ENCODE results near the gene CDCA3. TPM values are rescaled to one million over a fixed set of nuclear protein-coding genes. Genes with fewer than 3 reads are reported as not detected.
A peak's percentile ranks its signal among the peaks of the same experiment; 100 is the strongest.
"Not testable (repeated sequence)": the region's sequence is repeated elsewhere in the genome, so short reads cannot be mapped to it uniquely, and the experiment has no call there.

The CDCA3 gene
- total and polyA plus RNA-seq, 2 of the 13 experiments (the other 11 are each of a cell fraction or from before 2014, with no cell fraction given): 32.7 to 56.5 TPM

DNA sequence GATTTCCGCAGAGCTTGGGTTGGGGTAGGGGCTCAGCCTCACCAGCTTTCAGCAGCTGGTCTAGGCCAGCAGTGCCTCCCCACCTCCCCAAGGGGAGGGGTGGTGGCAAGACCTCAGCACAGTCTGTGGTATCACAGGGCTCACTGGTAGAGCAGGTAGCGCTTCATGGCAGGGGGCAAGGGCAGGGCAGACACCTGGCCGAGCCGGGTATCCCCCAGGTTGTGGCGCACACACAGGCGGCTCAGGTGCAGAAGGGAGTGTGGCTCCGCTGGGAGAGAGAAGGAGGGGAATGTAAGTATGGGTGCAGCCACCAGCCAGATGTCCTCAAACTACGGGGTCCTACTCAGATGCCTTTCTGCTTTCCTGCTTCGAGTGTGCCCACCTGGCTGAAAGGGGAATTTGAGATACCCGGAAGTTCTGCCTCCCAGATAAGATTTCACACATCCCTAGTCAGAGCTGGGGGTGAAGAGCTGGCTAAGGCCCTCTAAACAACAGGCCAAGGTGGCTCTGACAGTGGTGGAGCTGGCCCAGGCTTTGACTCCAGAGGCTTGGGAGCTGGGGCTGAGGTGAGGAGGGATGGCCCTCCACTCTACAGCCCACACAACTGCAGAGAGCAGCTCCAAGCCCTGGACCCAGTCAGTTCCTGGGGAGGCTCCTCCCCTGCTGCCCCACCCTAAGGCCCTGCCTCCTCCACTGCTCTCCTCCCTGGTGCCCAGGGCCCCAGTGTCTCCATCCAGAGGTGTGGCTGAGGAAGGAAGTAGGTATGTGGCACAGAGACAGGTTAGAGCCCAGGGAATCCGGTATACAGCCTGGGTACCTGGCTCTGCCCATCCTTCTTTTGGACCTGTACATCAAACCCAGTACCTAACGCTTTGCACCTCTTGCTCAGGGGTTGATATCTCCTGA, 20.2 kb upstream of the CDCA3 start (continued):
- TF ChIP-seq ONECUT2 (CRISPR knock-in tag; IDR thresholded peaks at IDR 0.05): no peak
- no peak for TF ChIP-seq ATAD3A (CRISPR knock-in tag; IDR thresholded peaks at IDR 0.05)
- peak; percentile 28; the same call in 1 of the 2 replicates for TF ChIP-seq PITX1 (CRISPR knock-in tag; IDR thresholded peaks at IDR 0.05)
- no peak for TF ChIP-seq TBX3 (IDR thresholded peaks at IDR 0.05; ENCODE audit: borderline replicate concordance)
- TF ChIP-seq SMAD3 (CRISPR knock-in tag; IDR thresholded peaks at IDR 0.05): no peak
- no peak for TF ChIP-seq U2AF1 (optimal IDR thresholded peaks at IDR 0.05; ENCODE audit: low read depth, low read length)
- peak; percentile 48; the same call in 1 of the 2 replicates for TF ChIP-seq SAFB2 (CRISPR knock-in tag; IDR thresholded peaks at IDR 0.05; ENCODE audit: borderline replicate concordance, low read depth)
- TF ChIP-seq KAT8 (CRISPR knock-in tag; IDR thresholded peaks at IDR 0.05): no peak
- TF ChIP-seq ASH2L (IDR thresholded peaks at IDR 0.05; ENCODE audit: insufficient read length, low read depth, low read length): no peak
- no peak for TF ChIP-seq ZNF207 (IDR thresholded peaks at IDR 0.05; ENCODE audit: borderline replicate concordance)
- TF ChIP-seq ZNF816 (CRISPR knock-in tag; IDR thresholded peaks at IDR 0.05; ENCODE audit: borderline replicate concordance): no peak
- TF ChIP-seq ZNF337 (CRISPR knock-in tag; IDR thresholded peaks at IDR 0.05; ENCODE audit: borderline replicate concordance, low read depth): no peak
- no peak for TF ChIP-seq CHD4 (IDR thresholded peaks at IDR 0.05; ENCODE audit: borderline replicate concordance, low read length)
- TF ChIP-seq THAP11 (CRISPR knock-in tag; IDR thresholded peaks at IDR 0.05): no peak
- TF ChIP-seq, protein P1, sequence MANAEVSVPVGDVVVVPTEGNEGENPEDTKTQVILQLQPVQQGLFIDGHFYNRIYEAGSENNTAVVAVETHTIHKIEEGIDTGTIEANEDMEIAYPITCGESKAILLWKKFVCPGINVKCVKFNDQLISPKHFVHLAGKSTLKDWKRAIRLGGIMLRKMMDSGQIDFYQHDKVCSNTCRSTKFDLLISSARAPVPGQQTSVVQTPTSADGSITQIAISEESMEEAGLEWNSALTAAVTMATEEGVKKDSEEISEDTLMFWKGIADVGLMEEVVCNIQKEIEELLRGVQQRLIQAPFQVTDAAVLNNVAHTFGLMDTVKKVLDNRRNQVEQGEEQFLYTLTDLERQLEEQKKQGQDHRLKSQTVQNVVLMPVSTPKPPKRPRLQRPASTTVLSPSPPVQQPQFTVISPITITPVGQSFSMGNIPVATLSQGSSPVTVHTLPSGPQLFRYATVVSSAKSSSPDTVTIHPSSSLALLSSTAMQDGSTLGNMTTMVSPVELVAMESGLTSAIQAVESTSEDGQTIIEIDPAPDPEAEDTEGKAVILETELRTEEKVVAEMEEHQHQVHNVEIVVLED (CRISPR knock-in tag; IDR thresholded peaks at IDR 0.05; ENCODE audit: borderline replicate concordance): no peak
- no peak for TF ChIP-seq TEAD2 (CRISPR knock-in tag; IDR thresholded peaks at IDR 0.05)
- TF ChIP-seq, protein P2, sequence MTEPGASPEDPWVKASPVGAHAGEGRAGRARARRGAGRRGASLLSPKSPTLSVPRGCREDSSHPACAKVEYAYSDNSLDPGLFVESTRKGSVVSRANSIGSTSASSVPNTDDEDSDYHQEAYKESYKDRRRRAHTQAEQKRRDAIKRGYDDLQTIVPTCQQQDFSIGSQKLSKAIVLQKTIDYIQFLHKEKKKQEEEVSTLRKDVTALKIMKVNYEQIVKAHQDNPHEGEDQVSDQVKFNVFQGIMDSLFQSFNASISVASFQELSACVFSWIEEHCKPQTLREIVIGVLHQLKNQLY (CRISPR knock-in tag; IDR thresholded peaks at IDR 0.05): no peak
- TF ChIP-seq GATAD1 (CRISPR knock-in tag; IDR thresholded peaks at IDR 0.05): no peak; the same call in 1 of the 2 replicates

DNA sequence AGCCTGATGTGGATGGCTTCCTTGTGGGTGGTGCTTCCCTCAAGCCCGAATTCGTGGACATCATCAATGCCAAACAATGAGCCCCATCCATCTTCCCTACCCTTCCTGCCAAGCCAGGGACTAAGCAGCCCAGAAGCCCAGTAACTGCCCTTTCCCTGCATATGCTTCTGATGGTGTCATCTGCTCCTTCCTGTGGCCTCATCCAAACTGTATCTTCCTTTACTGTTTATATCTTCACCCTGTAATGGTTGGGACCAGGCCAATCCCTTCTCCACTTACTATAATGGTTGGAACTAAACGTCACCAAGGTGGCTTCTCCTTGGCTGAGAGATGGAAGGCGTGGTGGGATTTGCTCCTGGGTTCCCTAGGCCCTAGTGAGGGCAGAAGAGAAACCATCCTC, 19.2 kb upstream of the CDCA3 start:
- ATAC-seq; H3K9me3 ChIP-seq (ENCODE audit: low read length); FAIRE-seq; BruUV-seq (replicated peaks); H3K27me3 ChIP-seq (ENCODE audit: control insufficient read depth in 1 of 2, insufficient read depth in 2 of 2, low read length in 2 of 2); H3K4me3 ChIP-seq (replicated peaks in 1 of 3; ENCODE audit: insufficient read depth in 1 of 3, low read depth in 2 of 3, low read length in 3 of 3); H3K9ac ChIP-seq (ENCODE audit: insufficient read depth, low read depth, low read length); H2AFZ ChIP-seq (ENCODE audit: low read length); H3K27ac ChIP-seq (ENCODE audit: extremely low read length, insufficient read depth, low read length); DNase-seq (ENCODE audit: low spot score); in situ Hi-C loops (cut with HindIII; ENCODE audit: extremely low pct_ligation_motif_present, low pct_unique_long_range_greater_than_20kb); intact Hi-C loops (cut with micrococcal nuclease; ENCODE audit: unreplicated experiment): not testable (repeated sequence)
- peak overlapping the region; percentile 93; the same call in 1 of the 2 replicates for H3K4me2 ChIP-seq (ENCODE audit: low read depth, low read length)
- peaks cover 57% of the 10 kb centered on the region for H3K4me1 ChIP-seq (ENCODE audit: insufficient read depth, low read length)
- CTCF ChIA-PET (ENCODE audit: low intra/inter-chr PET ratio, low total read pairs): interaction anchor here (1.3 kb wide), 1 partner anchor 21 kb away, joined by 7 read pairs; no protein-coding TSS in a partner anchor
- peaks cover 29% of the 10 kb centered on the region for H3K79me2 ChIP-seq (ENCODE audit: insufficient read depth, low read length)
- 96% methylated on average over 2 of the region's 4 CpGs for WGBS (ENCODE audit: low lambda C conversion rate)
- peaks cover 8 to 16% of the 10 kb centered on the region in 2 experiments for H3K36me3 ChIP-seq (replicated peaks in 1 of 2; ENCODE audit: control insufficient read depth in 1 of 2, insufficient read depth in 2 of 2, low read length in 2 of 2)
- POLR2A ChIA-PET: interaction anchor here (2.0 to 3.6 kb wide), 3 partner anchors 18 to 29 kb away, joined by 9 to 50 read pairs (median 30); partner anchors contain the start of genes CDCA3 and USP5
- peaks cover 44% of the 10 kb centered on the region for H4K20me1 ChIP-seq (ENCODE audit: insufficient read depth, low read length)

Data from HepG2 (cell line).